Activated CD8-positive, alpha-beta T cell treated with anti-CD3 and anti-CD28 coated beads for 36 hours (primary cell): ENCODE data around the gene TANGO6. TPM values are rescaled to one million over a fixed set of nuclear protein-coding genes. Genes with fewer than 3 reads are reported as not detected.

Experiments
- ATAC-seq: fragments of 200-7000 bp; cut with Tn5 transposase; one replicate; pipeline ENCODE4 v1.10.0; 2021; ENCODE audit warnings: mild to moderate bottlenecking, moderate library complexity
- CTCF ChIA-PET: fragments of 350-600 bp; sonication (Branson Sonifier 250); formaldehyde crosslinking; loops from one replicate; lab custom pipeline; 2021; ENCODE audit warnings: antibody characterized with exemption; lab: Charles Lee
- POLR2A ChIA-PET: fragments of 350-600 bp; sonication (Branson Sonifier 250); formaldehyde crosslinking; loops from one replicate; lab custom pipeline; 2021; ENCODE audit warnings: antibody characterized with exemption; lab: Charles Lee
- DNase-seq: peaks from one replicate; pipeline ENCODE4 v3.0.0-alpha.2; 2020
- H3K27ac Mint-ChIP-seq: one replicate; pipeline ENCODE4 v1.8.0; 2021; ENCODE audit warnings: mild to moderate bottlenecking, mixed read lengths
- H3K27me3 Mint-ChIP-seq: one replicate; pipeline ENCODE4 v1.8.0; 2021; ENCODE audit warnings: mixed read lengths
- H3K36me3 Mint-ChIP-seq: one replicate; pipeline ENCODE4 v1.8.0; 2021; ENCODE audit warnings: low read depth, mixed read lengths
- H3K4me1 Mint-ChIP-seq: one replicate; pipeline ENCODE4 v1.8.0; 2021; ENCODE audit warnings: low read depth, mixed read lengths
- H3K4me3 Mint-ChIP-seq: one replicate; pipeline ENCODE4 v1.8.0; 2021; ENCODE audit warnings: mild to moderate bottlenecking, moderate library complexity, mixed read lengths
- H3K9me3 Mint-ChIP-seq: one replicate; pipeline ENCODE4 v1.8.0; 2021; ENCODE audit warnings: mixed read lengths
- CTCF ChIP-seq: fragments of 200-600 bp; IDR thresholded peaks from one replicate; pipeline ENCODE4 v1.8.0; 2022; ENCODE audit warnings: antibody characterized with exemption, mild to moderate bottlenecking
- intact Hi-C: fragments of 100-400 bp; cut with micrococcal nuclease; formaldehyde crosslinking; loops from one replicate; pipeline ENCODE4 v1.10.0; 2022
- total RNA-seq, 2 experiments: library from RNA; stranded (reverse); gene quantifications; one replicate each; pipeline ENCODE4 v1.2.3, GENCODE V29; 2021

TANGO6 gene
- total RNA-seq, 2 experiments from 2014 or later, result 23.0 to 27.0 TPM

GRCh38 chr16:68893710-68894705 lies 50.7 kb downstream of the TANGO6 start:
- Mint-ChIP-seq H3K4me1 (peaks cover 1% of the 10 kb centered on the region), H3K27me3 (no peaks in the 10 kb centered on the region), H3K36me3 (peaks cover 6% of the 10 kb centered on the region), H3K9me3 (no peaks in the 10 kb centered on the region), H3K27ac (no peak overlapping the region), H3K4me3 (no peak overlapping the region)
- ChIA-PET CTCF (interaction anchor here (1.2 kb wide), 1 partner anchor 303 kb away, joined by 3 read pairs; no protein-coding TSS in a partner anchor), POLR2A (no interaction called here)
- intact Hi-C loops, result loop anchor here (10.0 kb wide), 1 partner anchor 61 kb away; no protein-coding TSS in a partner anchor
- DNase-seq (no peak), ATAC-seq (no peak)
- TF ChIP-seq CTCF, result no peak

DNA sequence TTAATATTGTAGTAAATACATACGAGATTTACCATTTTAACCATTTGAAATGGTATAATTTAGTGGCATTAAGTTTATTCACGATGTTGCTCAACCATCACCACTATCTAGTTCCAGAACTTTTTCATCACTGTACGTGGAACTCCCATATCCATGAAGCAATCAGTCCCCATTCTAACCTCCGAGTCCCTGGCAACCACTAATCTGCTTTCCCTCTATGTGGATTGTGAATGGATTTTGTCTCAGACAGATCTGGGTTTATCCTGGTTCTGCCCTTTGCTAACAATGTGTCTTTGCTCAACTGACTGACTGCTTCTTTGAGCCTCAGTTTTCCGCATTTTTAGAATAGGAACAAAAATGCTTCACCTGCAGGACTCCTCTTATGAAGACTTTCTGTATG lies 51.4 kb downstream of the TANGO6 start:
- H3K36me3 Mint-ChIP-seq, result peaks cover 6% of the 10 kb centered on the region
- no peaks in the 10 kb centered on the region for H3K27me3 Mint-ChIP-seq
- no peak for TF ChIP-seq CTCF
- intact Hi-C loops, result loop anchor here (10.0 kb wide), 1 partner anchor 60 kb away; no protein-coding TSS in a partner anchor
- H3K27ac Mint-ChIP-seq, result no peak overlapping the region
- POLR2A ChIA-PET, result no interaction called here
- H3K4me3 Mint-ChIP-seq, result no peak overlapping the region
- no peak for DNase-seq
- no peaks in the 10 kb centered on the region for H3K9me3 Mint-ChIP-seq
- H3K4me1 Mint-ChIP-seq, result peaks cover 1% of the 10 kb centered on the region
- CTCF ChIA-PET, result interaction anchor here (1.2 kb wide), 1 partner anchor 304 kb away, joined by 3 read pairs; no protein-coding TSS in a partner anchor
- ATAC-seq, result no peak

DNA sequence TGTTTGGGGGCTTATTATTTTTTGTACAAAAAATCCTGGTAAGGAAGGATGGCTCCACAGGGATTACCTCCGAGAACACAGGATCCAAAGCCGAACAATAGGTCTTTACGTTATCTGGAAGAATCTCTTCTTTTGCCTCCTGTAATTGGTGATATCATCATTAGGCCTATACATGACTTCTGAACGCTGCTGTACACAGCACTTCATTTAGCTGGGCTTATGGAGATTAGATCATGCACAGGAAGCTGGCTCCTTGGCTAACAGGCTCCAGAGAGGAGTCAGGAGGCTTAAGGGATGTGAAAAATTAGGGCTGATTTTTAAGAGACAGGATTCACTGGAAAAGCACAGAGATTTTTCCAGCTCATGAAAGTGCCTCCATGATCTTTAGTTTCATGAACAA lies 54.7 kb downstream of the TANGO6 start:
- H3K27ac Mint-ChIP-seq, result no peak overlapping the region
- intact Hi-C loops, result loop anchor here (10.0 kb wide), 1 partner anchor 57 kb away; no protein-coding TSS in a partner anchor
- no peak overlapping the region for H3K4me3 Mint-ChIP-seq
- ChIA-PET CTCF (interaction anchor here (1.1 kb wide), 1 partner anchor 369 kb away, joined by 3 read pairs; no protein-coding TSS in a partner anchor), POLR2A (no interaction called here)
- ATAC-seq, result no peak
- no peak for DNase-seq
- H3K4me1 Mint-ChIP-seq, result peaks cover under 1% of the 10 kb centered on the region
- H3K36me3 Mint-ChIP-seq, result peaks cover 9% of the 10 kb centered on the region
- no peaks in the 10 kb centered on the region for H3K27me3 Mint-ChIP-seq
- H3K9me3 Mint-ChIP-seq, result no peaks in the 10 kb centered on the region
- no peak for TF ChIP-seq CTCF

- TF ChIP-seq CTCF, result no peak
- POLR2A ChIA-PET, result no interaction called here
- Mint-ChIP-seq H3K36me3 (peaks cover 13% of the 10 kb centered on the region), H3K9me3 (no peaks in the 10 kb centered on the region), H3K4me3 (no peak overlapping the region), H3K27ac (no peak overlapping the region), H3K4me1 (no peaks in the 10 kb centered on the region), H3K27me3 (no peaks in the 10 kb centered on the region)
- intact Hi-C loops, result no loop called here
- DNase-seq (no peak), ATAC-seq (no peak)
- CTCF ChIA-PET, result no interaction called here
Measured at GRCh38 chr16:68900009-68900408, 56.7 kb downstream of the TANGO6 start.
